Measurements from ENCODE around the gene AGAP1.
"Not testable (repeated sequence)": the region's sequence is repeated elsewhere in the genome, so short reads cannot be mapped to it uniquely, and the experiment has no call there.

The AGAP1 gene

DNA sequence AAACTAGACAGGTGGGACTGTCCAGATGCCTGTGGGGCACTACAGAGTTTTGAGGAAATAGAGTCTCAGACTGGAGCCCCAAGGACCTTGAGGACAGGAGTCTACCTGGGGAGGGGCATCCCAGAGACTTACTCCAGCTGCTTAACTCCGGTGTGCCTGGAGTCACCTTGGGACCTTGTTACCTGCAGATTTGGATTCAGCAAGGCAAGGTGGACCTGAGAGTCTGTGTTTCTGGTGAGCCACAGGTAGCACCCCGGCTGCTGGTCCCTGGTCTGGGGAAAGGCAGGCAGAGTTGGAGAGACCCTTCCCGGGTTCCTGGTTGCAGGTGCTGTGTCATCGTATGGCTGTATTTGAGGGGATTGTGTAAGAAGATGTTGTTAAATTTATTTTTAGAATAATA is 102.4 kb downstream of the AGAP1 start:
- no peak for DNase-seq

DNA sequence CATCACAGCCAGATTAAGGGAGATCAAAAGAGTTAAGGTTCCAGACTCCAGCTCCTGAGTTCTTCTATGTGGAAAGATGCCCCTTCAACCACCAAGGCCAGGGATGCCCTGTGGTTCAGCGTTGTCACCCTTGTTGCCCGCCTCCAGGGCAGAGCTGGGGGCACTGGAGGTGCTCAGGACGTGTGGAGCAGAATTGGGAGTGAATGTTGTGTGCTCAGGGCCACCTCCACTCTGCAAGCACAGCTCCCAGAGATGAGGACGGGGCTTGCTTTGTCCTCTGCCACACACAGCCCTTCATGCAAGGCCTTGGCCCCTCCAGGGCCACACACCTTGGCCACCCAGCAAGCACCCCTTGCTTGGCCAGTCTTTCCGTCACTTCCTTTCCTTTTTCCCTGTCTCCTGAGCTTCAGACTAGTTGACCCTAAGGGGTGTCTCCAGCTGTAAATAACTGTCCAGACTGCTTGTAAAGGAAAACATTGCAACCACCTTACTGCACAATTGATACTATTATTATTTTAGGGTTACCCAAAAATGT is 103.3 kb downstream of the AGAP1 start:
- DNase-seq = no peak

DNA sequence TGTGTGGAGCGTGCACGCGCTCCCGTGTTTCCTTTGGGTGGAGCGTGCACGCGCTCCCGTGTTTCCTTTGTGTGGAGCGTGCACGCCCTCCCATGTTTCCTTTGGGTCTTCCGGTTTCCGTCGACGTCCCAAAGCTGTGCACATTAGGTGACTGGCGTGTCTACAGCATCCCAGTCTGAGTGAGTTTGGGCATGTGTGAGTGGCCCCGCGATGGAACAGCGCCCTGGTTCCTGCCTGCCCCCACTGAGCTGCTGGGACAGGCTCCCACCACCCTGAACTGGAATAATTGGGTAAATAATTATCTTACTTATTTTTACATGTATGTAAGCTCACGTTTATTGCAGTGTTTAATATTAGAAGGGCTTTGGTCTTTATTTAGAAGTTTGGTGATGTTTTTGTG is 104.2 kb downstream of the AGAP1 start:
- DNase-seq = no peak

DNA sequence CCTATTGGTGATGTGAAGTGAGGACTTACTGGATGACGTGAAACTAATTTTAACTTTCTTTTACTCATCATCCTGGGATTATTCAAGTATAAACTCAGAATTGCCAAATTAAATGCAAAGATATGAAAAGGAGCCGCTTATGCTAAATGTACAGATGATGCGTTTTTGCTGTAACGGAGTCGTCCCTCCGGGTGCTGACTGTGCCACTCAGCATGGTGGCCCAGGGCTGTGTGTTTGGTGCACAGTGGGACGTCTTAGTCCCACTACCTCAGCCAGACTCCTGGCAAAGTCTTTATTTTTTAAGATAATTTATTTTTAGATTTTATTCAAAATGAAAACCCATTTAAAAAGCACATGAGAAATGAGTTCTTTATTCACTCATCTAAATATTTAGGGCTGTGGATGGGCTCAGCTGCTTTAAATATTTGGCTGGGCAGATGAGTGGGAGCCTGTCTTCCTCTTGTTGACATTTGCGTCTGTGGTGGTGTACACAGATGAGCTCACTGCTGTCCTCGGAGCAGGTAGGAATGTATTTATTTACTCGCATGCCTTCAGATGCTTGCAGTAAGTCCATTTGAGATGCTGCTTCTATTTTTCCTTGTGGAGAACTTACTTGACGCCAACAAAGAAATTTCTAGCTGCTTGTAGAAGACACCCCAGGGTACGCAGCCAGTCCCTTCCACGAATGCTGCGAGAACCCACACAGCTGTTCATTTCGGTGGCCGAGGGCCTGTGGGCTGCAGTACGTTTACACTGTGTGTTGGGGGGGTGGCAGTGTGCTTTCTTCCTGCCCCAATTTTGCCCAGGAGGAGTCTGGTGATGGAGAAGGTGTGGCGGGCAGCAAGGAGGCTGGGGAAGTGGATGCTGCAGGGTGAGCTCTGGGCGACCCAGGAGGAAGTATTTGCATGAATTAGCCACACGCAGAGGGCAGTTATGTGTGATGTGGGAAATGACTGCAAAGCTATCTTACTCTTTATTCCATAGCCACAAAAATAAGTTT is 105.0 kb downstream of the AGAP1 start:
- no peak for DNase-seq

DNA sequence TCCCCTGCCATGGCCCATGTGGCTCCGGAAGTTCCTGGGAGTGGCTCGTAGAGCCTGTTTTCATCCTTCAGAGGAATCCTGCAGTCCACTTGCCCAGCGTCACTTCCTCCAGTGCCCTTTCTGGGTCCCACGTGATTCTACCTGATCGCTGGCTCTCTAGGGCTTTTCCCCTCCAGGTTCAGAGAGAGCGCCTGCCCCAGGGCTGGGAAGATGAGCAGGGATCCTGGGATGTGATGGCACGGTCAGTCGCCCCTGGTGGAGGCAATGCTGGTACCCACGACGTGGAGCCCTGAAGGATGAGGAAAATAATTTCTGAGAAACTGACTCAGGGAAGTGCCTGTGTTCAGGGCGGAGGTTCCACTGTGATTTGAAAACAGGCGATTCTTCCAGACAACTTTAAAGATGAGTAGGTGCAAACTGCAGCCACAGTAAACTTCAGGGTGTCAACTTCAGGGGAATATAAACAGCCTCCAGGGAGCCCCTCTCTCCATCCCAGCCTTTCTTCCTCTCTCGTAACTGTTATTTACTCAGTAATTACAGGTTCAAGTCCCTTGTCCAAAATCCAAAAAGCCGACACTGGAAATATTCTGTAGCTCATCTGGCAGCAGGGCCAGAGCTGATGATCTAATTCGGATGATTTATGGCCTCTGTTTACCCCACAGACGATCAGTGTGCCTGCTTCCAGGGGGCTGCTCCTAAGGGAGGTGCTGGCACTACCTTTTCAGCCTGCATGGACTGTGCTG is 105.9 kb downstream of the AGAP1 start:
- DNase-seq = no peak

GRCh38 chr2:235600406-235600805 is 106.6 kb downstream of the AGAP1 start:
- no peak for DNase-seq

DNA sequence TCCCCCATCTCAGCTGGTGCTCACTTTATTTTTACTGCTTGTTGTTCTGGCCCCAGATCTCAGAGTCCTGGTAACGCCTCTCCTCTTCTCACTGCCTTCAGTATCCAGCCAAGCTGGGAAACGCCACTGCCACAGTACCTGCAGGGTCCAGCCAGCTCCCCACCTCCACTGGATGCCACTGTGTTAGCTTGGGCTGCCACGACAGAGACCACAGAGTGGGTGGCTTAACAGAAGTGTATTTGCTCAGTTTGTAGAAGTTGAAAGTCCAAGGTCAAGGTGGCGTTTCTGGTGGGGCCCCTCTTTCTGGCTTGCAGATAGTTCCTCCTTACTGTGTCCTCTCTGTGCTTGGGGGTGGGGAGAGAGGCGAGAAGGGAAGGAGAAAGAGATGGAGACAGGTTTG is 107.1 kb downstream of the AGAP1 start:
- DNase-seq = no peak

- DNase-seq = no peak
These were observed 108.3 kb downstream of the AGAP1 start for GRCh38 chr2:235601960-235602704.

GRCh38 chr2:235602971-235603370 is 109.1 kb downstream of the AGAP1 start:
- not testable (repeated sequence) for DNase-seq

GRCh38 chr2:235603659-235604058 is 109.8 kb downstream of the AGAP1 start:
- no peak for DNase-seq

DNA sequence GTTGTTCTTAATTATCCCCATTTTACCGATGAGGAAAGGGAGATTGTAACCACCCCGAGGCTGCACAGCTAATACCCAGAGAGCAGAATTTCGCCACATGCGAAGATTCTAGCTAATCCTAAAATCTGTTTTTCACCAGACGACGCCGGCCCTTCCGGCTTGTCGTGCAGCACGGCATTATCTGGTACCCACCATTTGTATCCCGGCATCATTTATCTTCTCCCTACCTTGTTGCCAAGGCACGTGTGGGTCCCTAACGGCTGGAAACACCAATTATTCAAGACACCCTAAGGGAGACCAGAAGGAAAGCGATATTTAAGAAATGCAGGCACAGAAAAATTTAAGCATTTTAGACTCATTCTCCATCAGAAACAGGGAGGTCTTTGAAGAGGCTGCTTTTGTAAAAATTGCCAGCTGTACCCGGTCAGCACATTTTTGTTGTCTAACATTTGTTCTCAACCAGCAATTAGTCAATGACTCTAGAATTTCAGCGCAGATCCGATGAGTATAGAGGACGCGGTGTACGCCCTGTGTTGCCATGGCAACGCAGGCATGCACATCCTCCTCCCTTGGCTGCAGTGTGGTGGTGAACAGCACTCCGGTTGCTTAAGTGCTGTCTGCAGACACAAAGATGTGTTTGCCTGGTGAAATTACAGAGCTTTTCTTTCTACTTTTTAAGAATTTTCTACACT is 111.6 kb downstream of the AGAP1 start:
- DNase-seq = no peak

- no peak for DNase-seq
These were observed 112.3 kb downstream of the AGAP1 start for GRCh38 chr2:235606004-235606715.

- DNase-seq = no peak
These were observed 113.8 kb downstream of the AGAP1 start for GRCh38 chr2:235607546-235608199.

DNA sequence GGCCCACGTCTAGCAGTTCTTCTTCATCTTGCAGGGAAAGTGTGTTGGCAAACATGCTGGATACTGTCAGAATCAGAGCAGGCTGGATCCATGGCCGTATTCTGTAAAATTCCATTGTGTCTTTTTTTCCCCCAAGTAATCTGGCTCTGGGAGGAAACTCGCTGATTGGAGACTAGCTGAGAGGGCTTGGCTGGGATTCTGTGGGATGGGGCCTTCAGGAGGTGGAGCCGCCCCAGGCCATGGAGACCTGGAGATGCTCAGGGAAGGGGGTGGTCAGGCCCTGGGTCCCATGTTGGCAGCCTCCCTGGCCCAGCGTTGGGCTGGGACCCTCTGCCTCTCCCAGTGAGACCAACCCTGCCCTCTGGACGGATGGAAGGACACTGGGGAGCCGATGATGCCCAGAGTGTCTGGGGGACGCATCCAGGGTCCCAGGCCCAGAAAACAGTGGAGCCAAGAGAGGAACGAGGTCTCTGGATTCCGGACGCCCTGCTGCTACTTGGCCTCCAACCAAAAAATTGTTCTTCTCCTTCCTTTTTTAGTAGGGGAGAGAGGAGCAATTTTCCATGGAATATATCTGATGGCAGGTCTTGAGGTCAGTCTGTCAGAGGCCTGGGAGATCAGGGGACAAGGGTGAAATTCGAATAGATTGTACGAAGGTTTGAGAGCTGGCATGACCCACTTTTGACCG is 114.5 kb downstream of the AGAP1 start:
- DNase-seq = no peak

GRCh38 chr2:235609321-235609720 is 115.5 kb downstream of the AGAP1 start:
- no peak for DNase-seq

DNA sequence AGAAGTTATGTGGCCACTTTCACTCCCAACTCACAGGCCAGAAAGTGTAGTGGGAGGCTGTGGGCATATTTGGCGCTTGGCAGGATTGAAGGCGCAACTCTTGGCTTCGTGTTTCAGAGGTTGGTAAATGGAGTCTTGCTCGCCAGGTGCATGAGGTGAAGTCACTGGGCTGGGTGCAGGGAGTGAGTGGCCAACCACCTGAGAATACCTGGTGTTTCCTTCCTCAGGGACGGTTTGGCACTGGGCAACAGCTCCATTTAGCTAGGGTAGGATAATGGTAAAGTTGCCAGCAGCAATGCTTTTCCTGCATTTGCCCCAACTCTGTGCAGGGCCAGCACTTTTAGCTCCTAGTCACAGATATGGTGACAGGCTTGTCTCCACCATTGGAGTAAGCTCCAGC is 115.9 kb downstream of the AGAP1 start:
- DNase-seq = no peak

- no peak for DNase-seq
These were observed 116.9 kb downstream of the AGAP1 start for GRCh38 chr2:235610696-235611257.

DNA sequence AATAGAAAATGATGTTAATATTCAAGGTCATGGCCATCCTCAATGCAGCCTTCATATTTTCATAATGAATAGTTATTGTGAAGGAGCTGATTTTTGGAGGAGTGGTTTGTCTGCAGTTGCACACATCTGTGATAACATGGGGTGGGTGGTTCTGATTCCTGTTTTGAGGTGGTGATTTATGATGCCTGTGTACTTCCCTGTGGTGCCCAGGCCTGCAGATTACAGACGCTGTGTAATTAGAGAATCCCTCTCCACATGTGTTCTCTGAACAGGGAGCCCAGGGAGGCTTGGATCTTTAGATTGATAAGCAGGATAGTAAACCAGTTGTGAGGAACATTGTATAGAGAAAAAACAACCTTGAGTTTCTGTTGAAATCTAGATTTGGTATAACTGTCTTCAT is 117.5 kb downstream of the AGAP1 start:
- no peak for DNase-seq

- DNase-seq = no peak
These were observed 117.9 kb downstream of the AGAP1 start for GRCh38 chr2:235611756-235612155.
